Epithelial cell of esophagus (primary cell): ENCODE data around the gene PCBP3.

Experiments
- DNase-seq: peaks from one replicate; pipeline ENCODE4 v3.0.0; 2010; ENCODE audit warnings: low read depth
- H3K4me3 ChIP-seq: 2 replicates; pipeline ENCODE4 v1.5.1; 2011; ENCODE audit warnings: mild to moderate bottlenecking, low read length, control low read depth
- TF ChIP-seq, protein P1 (sequence below): IDR thresholded peaks from 2 replicates; pipeline ENCODE4 v1.5.1; 2011; ENCODE audit warnings: low read depth, mild to moderate bottlenecking, low read length, control low read depth, inconsistent platforms; ENCODE audit not compliant: insufficient read depth; ENCODE audit errors: missing control alignments

Gene PCBP3

DNA sequence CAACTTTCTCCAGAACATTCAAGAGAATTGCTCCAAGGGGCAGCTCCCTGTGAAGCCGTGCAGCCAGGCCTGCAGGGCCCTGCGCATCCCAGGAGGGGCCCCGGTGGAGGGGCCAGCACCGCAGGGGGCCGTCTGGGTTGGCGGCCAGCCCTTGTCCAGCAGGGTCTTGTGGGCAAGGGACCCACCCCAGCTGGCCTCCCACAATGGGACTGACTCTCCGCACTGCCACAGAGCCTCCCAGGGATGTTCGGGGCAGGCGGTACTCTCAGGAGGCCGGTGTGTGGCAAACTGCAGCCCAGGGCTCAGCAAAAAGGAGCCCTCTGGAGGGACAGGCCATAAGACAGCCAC lies 269.9 kb downstream of the PCBP3 start:
- TF ChIP-seq, protein P1, sequence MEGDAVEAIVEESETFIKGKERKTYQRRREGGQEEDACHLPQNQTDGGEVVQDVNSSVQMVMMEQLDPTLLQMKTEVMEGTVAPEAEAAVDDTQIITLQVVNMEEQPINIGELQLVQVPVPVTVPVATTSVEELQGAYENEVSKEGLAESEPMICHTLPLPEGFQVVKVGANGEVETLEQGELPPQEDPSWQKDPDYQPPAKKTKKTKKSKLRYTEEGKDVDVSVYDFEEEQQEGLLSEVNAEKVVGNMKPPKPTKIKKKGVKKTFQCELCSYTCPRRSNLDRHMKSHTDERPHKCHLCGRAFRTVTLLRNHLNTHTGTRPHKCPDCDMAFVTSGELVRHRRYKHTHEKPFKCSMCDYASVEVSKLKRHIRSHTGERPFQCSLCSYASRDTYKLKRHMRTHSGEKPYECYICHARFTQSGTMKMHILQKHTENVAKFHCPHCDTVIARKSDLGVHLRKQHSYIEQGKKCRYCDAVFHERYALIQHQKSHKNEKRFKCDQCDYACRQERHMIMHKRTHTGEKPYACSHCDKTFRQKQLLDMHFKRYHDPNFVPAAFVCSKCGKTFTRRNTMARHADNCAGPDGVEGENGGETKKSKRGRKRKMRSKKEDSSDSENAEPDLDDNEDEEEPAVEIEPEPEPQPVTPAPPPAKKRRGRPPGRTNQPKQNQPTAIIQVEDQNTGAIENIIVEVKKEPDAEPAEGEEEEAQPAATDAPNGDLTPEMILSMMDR, result no peak
- no peak for DNase-seq
- no peak overlapping the region for H3K4me3 ChIP-seq

DNA sequence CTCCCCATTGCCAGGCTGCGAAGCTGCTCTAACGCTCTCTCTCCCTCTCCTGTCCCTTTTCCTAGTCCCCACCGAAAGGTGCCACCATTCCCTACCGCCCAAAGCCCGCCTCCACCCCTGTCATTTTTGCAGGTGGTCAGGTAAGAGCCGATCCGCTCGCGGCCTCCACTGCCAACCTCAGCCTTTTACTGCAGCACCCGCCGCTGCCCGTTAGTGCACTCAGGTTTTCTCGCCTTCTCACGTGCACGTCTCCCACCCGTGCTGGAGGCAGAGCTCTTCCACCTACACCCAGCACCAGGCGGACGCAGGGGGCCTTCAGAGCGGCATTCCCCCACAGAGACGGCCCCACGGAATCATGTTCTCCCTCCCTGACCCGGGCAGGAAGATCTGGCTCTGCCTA lies 270.4 kb downstream of the PCBP3 start:
- H3K4me3 ChIP-seq, result no peak overlapping the region
- TF ChIP-seq, protein P1, result no peak
- no peak for DNase-seq

DNA sequence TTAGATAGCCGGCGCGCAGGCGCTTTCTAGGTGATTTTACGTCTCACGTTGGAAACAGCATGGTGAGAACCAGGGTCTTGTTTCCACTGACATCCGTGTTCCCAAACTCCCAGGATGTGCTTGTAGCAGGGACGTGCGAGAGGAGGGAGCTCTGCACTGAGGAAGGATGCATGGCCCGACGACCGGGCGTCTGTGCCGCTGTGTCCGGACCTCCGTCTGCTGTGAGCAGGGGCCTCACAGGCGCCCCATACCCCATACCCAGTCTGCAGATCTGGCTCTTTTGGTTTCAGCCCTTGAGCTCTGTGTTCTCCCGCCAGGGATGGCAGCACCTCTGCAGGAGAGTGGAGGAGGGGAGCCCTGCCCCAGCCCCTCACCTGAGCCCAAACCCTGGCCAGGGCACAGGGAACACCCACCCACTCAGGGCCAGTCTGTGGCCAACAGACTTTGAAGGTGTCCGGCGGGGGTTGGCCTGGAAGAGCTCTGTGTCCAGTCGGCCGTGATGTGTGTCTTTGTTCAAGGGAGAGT lies 270.9 kb downstream of the PCBP3 start:
- TF ChIP-seq, protein P1, result no peak
- no peak for DNase-seq
- H3K4me3 ChIP-seq, result no peak overlapping the region

DNA sequence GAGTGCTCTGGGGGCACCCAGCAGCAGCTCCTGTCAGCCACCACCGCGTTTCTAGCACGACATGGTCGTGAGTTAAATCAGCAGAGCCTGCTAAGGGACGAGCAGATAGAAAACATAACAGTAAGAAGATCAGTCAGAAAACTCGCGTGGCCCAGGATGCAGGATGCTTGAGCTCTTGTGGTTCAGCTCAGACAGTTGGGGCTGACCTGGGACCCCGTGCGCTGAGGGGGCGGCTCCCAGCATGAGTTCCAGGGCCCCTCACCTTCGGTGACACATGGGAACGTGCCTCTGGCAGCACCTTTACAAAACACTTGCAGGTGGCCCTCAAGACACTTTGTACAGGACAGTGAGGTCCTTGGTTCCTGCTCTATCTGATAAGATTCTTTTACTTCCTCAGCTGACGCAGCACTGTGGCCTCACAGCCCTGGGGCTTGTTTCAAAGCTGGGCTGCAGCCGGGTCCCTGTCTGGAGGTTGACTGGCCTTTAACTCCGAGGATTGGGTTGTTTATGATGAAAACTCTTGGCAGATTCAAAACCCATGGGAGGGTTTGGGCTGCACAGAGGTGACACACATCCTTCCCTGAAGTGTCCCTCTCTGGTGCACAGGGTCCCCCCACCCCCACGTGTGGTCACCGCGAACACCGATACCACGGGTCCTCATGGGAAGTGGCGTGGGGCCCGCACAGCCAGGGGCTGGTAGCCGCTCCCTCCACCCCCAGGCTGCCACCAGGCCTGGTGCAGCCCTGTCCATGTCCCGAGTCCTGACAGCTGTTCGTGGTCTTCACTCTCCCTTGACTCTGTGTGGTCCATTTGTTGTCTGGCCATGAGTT lies 272.7 kb downstream of the PCBP3 start:
- DNase-seq, result no peak
- TF ChIP-seq, protein P1, result no peak
- no peak overlapping the region for H3K4me3 ChIP-seq

DNA sequence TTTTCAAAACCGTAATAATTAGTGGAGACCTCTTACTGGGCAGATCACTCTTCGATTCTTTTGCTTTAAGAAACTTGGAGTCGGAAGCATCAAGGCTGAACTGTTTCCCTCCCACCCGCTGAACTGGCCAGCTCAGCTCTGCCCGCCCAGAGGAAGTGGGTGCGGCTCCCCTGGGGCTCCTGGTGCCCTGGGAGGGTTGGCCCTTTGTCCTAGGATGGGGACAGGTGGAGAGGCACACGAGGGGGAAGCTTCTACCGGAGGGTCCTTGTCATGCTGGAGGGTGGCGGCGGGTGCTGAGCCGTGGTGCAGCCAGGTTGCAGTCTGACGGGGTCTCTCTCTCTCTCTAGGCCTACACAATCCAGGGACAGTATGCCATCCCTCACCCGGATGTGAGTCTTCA lies 273.7 kb downstream of the PCBP3 start:
- TF ChIP-seq, protein P1, result no peak

DNA sequence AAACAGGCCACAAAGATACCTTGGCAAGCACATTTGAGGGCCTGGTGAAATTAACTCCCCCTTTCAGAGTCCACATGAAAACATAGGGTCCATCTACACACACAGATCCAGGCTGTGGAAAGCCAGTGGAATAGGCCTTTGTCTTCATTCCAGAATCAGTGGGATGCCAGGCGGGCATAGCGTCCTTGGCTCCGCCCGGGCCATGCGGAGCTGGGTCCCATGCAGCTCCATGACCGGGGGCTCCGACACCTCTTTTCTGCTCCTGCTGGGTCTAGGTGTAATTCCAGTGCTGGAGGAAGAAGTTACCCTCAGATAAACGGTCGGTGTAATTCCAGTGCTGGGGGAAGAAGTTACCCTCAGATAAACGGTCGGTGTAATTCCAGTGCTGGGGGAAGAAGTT lies 274.5 kb downstream of the PCBP3 start:
- no peak for DNase-seq
- H3K4me3 ChIP-seq, result no peak overlapping the region
- TF ChIP-seq, protein P1, result no peak

More for the DNA sequence above, 273.7 kb downstream of the PCBP3 start:
- H3K4me3 ChIP-seq, result no peak overlapping the region
- no peak for DNase-seq
